SU-DHL-6 (cell line): ENCODE results near the gene IFNG-AS1.

Experiments used
- H2AFZ ChIP-seq: fragments of 200-600 bp; sonication (generic); 2 replicates; pipeline ENCODE4 v1.6.1; 2014; ENCODE audit warnings: low read depth, mild to moderate bottlenecking, moderate library complexity, mixed read lengths, antibody characterized with exemption, low read length; ENCODE audit not compliant: severe bottlenecking
- H3F3A ChIP-seq: fragments of 200-600 bp; shearing (Covaris generic); 2 replicates; pipeline ENCODE4 v1.6.0; 2016; ENCODE audit warnings: antibody characterized with exemption, mild to moderate bottlenecking; ENCODE audit not compliant: insufficient read depth
- H3K27ac ChIP-seq: fragments of 200-600 bp; sonication (generic); 2 replicates; pipeline ENCODE4 v1.5.1; 2016; ENCODE audit warnings: low read depth, mild to moderate bottlenecking, low read length, moderate library complexity, mixed read lengths
- H3K27me3 ChIP-seq: fragments of 200-600 bp; sonication (generic), shearing (Covaris generic); 2 replicates; pipeline ENCODE4 v1.6.0; 2014; ENCODE audit warnings: mild to moderate bottlenecking, low read length
- H3K36me3 ChIP-seq: fragments of 200-600 bp; sonication (generic); 2 replicates; pipeline ENCODE4 v1.6.1; 2014; ENCODE audit warnings: mild to moderate bottlenecking, low read length, mixed read lengths
- H3K4me2 ChIP-seq: fragments of 300-600, 200-600 bp; shearing (Covaris generic), sonication (generic); 2 replicates; pipeline ENCODE4 v1.6.0; 2014; ENCODE audit warnings: low read length, low read depth, mild to moderate bottlenecking; ENCODE audit not compliant: poor library complexity, severe bottlenecking
- H3K4me3 ChIP-seq: fragments of 200-600 bp; sonication (generic); 2 replicates; pipeline ENCODE4 v1.5.1; 2014; ENCODE audit warnings: antibody characterized with exemption, low read length, mild to moderate bottlenecking, mixed read lengths; ENCODE audit not compliant: insufficient read depth, poor library complexity, severe bottlenecking
- H3K79me2 ChIP-seq: fragments of 200-600 bp; sonication (generic); 2 replicates; pipeline ENCODE4 v1.6.1; 2014; ENCODE audit warnings: mild to moderate bottlenecking, low read length, moderate library complexity; ENCODE audit not compliant: insufficient read depth
- H3K9ac ChIP-seq: fragments of 200-600 bp; sonication (generic); 2 replicates; pipeline ENCODE4 v1.7.0; 2014; ENCODE audit warnings: mild to moderate bottlenecking, low read length
- H3K9me2 ChIP-seq: fragments of 200-600 bp; sonication (generic); replicated peaks from 2 replicates; pipeline ENCODE4 v1.6.1; 2014; ENCODE audit warnings: low read length; ENCODE audit not compliant: insufficient read depth
- H3K9me3 ChIP-seq: fragments of 200-600 bp; sonication (generic); 2 replicates; pipeline ENCODE4 v1.6.1; 2014; ENCODE audit warnings: low read length, mixed read lengths; ENCODE audit not compliant: insufficient read depth
- H4K20me1 ChIP-seq: fragments of 200-600 bp; sonication (generic); 2 replicates; pipeline ENCODE4 v1.6.1; 2014; ENCODE audit warnings: low read depth, mild to moderate bottlenecking, antibody characterized with exemption, low read length, moderate library complexity, mixed read lengths
- CTCF ChIP-seq: fragments of 200-600 bp; sonication (generic); IDR thresholded peaks from one replicate; pipeline ENCODE4 v1.5.1; 2017; ENCODE audit warnings: antibody characterized with exemption, mild to moderate bottlenecking, low read length, moderate library complexity; ENCODE audit not compliant: insufficient read depth, poor library complexity, severe bottlenecking
- EZH2phosphoT487 ChIP-seq: fragments of 200-600 bp; sonication (generic), shearing (Covaris generic); conservative IDR thresholded peaks from 2 replicates; pipeline ENCODE4 v1.6.1; 2018; ENCODE audit warnings: mild to moderate bottlenecking, antibody characterized with exemption, low read length, moderate library complexity, mixed read lengths

Gene IFNG-AS1

GRCh38 chr12:67989184-67989920 lies at the start of gene IFNG-AS1:
Gene IFNG-AS1, plus strand, starts transcription at chr12:67989447.
- H3K36me3 ChIP-seq: peaks cover 13% of the 10 kb centered on the region; the same call in 1 of the 2 replicates
- no peaks in the 10 kb centered on the region for H3K27me3 ChIP-seq
- H3K9ac ChIP-seq: peak within 1 kb of the TSS; percentile 73
- peak within 1 kb of the TSS; percentile 22 for H2AFZ ChIP-seq
- no peak for TF ChIP-seq CTCF
- no peak for TF ChIP-seq EZH2phosphoT487
- peaks cover 51% of the 10 kb centered on the region for H3K79me2 ChIP-seq
- peak within 1 kb of the TSS; percentile 97 for H3K27ac ChIP-seq
- no peaks in the 10 kb centered on the region for H3K9me2 ChIP-seq
- H3F3A ChIP-seq: peaks cover 35% of the 10 kb centered on the region
- peak within 1 kb of the TSS; percentile 90 for H3K4me2 ChIP-seq
- H4K20me1 ChIP-seq: no peaks in the 10 kb centered on the region
- peak within 1 kb of the TSS; percentile 64 for H3K4me3 ChIP-seq
- H3K9me3 ChIP-seq: no peaks in the 10 kb centered on the region

GRCh38 chr12:67939611-67940010 lies 49.6 kb upstream of the IFNG-AS1 start:
- H3K27me3 ChIP-seq: no peaks in the 10 kb centered on the region
- no peaks in the 10 kb centered on the region for H3K36me3 ChIP-seq
- no peaks in the 10 kb centered on the region for H3F3A ChIP-seq
- no peaks in the 10 kb centered on the region for H4K20me1 ChIP-seq
- no peaks in the 10 kb centered on the region for H3K9me2 ChIP-seq
- H3K9ac ChIP-seq: no peak overlapping the region
- no peak overlapping the region for H3K4me3 ChIP-seq
- no peak overlapping the region for H3K27ac ChIP-seq
- no peak overlapping the region for H3K4me2 ChIP-seq
- H3K79me2 ChIP-seq: no peaks in the 10 kb centered on the region
- H2AFZ ChIP-seq: no peak overlapping the region
- H3K9me3 ChIP-seq: no peaks in the 10 kb centered on the region
- TF ChIP-seq EZH2phosphoT487: no peak
- TF ChIP-seq CTCF: no peak

GRCh38 chr12:67940780-67941243 lies 48.4 kb upstream of the IFNG-AS1 start:
- no peaks in the 10 kb centered on the region for H3K36me3 ChIP-seq
- H3K4me3 ChIP-seq: no peak overlapping the region
- no peak overlapping the region for H3K4me2 ChIP-seq
- H3K27me3 ChIP-seq: no peaks in the 10 kb centered on the region
- H3K27ac ChIP-seq: no peak overlapping the region
- H2AFZ ChIP-seq: no peak overlapping the region
- H3K79me2 ChIP-seq: no peaks in the 10 kb centered on the region
- H4K20me1 ChIP-seq: no peaks in the 10 kb centered on the region
- no peaks in the 10 kb centered on the region for H3F3A ChIP-seq
- H3K9me2 ChIP-seq: no peaks in the 10 kb centered on the region
- no peak for TF ChIP-seq EZH2phosphoT487
- no peak for TF ChIP-seq CTCF
- H3K9ac ChIP-seq: no peak overlapping the region
- no peaks in the 10 kb centered on the region for H3K9me3 ChIP-seq
